ENCODE measurements around the gene PIEZO2.

DNA sequence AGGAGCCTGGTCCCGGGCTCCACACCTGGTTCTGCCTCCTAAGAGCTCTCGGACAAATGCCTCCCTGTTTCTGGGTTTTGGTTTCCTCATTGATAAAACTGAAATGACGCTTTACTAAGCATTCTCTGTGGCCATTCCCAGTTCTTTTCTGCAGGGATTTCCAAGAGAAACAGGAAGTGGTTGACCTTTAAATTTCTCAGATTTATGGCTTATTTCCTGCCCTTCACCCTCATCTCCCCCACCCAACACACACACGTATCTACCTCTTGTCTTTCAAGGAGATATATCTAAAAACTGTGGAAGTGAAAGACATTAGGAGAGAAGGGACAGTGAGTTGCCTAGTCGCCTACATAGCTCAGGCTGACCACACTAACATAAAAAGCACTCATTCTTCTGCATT is 53.0 kb downstream of the PIEZO2 start:
- TF ChIP-seq, protein P1, sequence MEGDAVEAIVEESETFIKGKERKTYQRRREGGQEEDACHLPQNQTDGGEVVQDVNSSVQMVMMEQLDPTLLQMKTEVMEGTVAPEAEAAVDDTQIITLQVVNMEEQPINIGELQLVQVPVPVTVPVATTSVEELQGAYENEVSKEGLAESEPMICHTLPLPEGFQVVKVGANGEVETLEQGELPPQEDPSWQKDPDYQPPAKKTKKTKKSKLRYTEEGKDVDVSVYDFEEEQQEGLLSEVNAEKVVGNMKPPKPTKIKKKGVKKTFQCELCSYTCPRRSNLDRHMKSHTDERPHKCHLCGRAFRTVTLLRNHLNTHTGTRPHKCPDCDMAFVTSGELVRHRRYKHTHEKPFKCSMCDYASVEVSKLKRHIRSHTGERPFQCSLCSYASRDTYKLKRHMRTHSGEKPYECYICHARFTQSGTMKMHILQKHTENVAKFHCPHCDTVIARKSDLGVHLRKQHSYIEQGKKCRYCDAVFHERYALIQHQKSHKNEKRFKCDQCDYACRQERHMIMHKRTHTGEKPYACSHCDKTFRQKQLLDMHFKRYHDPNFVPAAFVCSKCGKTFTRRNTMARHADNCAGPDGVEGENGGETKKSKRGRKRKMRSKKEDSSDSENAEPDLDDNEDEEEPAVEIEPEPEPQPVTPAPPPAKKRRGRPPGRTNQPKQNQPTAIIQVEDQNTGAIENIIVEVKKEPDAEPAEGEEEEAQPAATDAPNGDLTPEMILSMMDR (conservative IDR thresholded peaks at IDR 0.05; ENCODE audit: low read length), result no peak
- no peak for TF ChIP-seq EZH2phosphoT487 (IDR thresholded peaks at IDR 0.05; ENCODE audit: borderline replicate concordance)
